Measurements from ENCODE around the gene PRSS48. TPM values are rescaled to one million over a fixed set of nuclear protein-coding genes. Genes with fewer than 3 reads are reported as not detected.

The PRSS48 gene
- total and polyA plus RNA-seq, 10 donors, result not detected

- H3K9me3 ChIP-seq, result no peaks in the 10 kb centered on the region
- DNase-seq, result no peak
- H3K4me1 ChIP-seq, result no peaks in the 10 kb centered on the region
- intact Hi-C loops (cut with DNase I; ENCODE audit: low total_unique reads), result no loop called here
- TF ChIP-seq POLR2A (IDR thresholded peaks at IDR 0.05) (no peak), CTCF (IDR thresholded peaks at IDR 0.05 in 8 of 11, conservative IDR thresholded peaks at IDR 0.05 in 3 of 11) (no peak), POLR2AphosphoS5 (IDR thresholded peaks at IDR 0.05) (no peak)
- no peak overlapping the region for H3K4me3 ChIP-seq
- 90 to 97% (median 93%) methylated on average over 5 of the region's 5 CpGs for WGBS, 5 donors
- no peaks in the 10 kb centered on the region for H3K36me3 ChIP-seq
- H3K27me3 ChIP-seq (replicated peaks in 1 of 7), result no peaks in the 10 kb centered on the region
- no peak overlapping the region for H3K27ac ChIP-seq
These were observed 18.0 kb downstream of the PRSS48 start for GRCh38 chr4:151294833-151295496.

DNA sequence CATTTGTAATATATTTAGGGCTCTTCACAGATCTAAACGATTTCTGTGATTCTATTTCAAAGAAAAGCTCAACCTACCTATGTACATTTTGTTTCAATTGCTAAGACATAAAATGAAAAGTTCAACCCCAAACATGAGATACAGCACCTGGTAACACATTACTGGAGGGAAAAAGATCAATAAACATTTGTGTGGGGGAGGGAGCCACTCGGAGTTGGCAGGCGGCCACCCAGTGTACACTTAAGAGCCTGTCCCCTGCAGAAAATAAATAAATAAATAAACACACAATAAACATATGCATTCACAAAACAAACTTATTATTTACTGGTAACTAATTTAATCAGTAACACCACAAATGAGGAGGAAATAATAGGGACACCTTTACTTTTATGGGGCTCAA, 19.3 kb downstream of the PRSS48 start:
- TF ChIP-seq POLR2AphosphoS5 (IDR thresholded peaks at IDR 0.05), result no peak
- TF ChIP-seq CTCF (IDR thresholded peaks at IDR 0.05 in 8 of 11, conservative IDR thresholded peaks at IDR 0.05 in 3 of 11), result no peak
- no peak for TF ChIP-seq POLR2A (IDR thresholded peaks at IDR 0.05)
- intact Hi-C loops (cut with DNase I; ENCODE audit: low total_unique reads), result no loop called here
- Histone ChIP-seq H3K4me3 (no peak overlapping the region), H3K27me3 (replicated peaks in 1 of 7) (no peaks in the 10 kb centered on the region), H3K4me1 (no peaks in the 10 kb centered on the region), H3K27ac (no peak overlapping the region), H3K36me3 (no peaks in the 10 kb centered on the region), H3K9me3 (no peaks in the 10 kb centered on the region)
- 66 to 82% (median 74%) methylated on average over 3 of the region's 3 CpGs for WGBS, 5 donors
- DNase-seq, result no peak

DNA sequence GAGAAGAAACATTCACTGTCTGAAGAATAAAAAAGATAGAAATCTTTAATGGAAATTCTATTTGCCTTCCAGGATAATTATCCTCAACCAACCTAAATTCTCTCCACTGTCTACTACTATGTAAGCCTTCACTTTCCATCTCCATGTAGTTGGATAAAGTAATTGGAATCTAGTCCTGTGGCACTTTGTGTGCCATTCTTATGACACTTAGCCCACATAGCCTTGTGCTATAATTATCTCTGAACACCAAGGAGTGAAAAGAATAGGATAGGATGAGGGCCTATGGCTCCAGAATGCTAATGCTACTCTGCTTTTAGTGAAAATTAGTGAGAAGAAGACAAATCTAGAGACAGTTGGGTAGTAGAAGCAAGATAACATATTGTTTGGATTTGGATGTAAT, 20.2 kb downstream of the PRSS48 start:
- Histone ChIP-seq H3K36me3 (no peaks in the 10 kb centered on the region), H3K9me3 (no peaks in the 10 kb centered on the region), H3K27ac (no peak overlapping the region), H3K27me3 (replicated peaks in 1 of 7) (no peaks in the 10 kb centered on the region), H3K4me3 (no peak overlapping the region), H3K4me1 (no peaks in the 10 kb centered on the region)
- DNase-seq, result no peak
- TF ChIP-seq POLR2AphosphoS5 (IDR thresholded peaks at IDR 0.05), result no peak
- TF ChIP-seq POLR2A (IDR thresholded peaks at IDR 0.05), result no peak
- no peak for TF ChIP-seq CTCF (IDR thresholded peaks at IDR 0.05 in 8 of 11, conservative IDR thresholded peaks at IDR 0.05 in 3 of 11)
- intact Hi-C loops (cut with DNase I; ENCODE audit: low total_unique reads), result no loop called here

DNA sequence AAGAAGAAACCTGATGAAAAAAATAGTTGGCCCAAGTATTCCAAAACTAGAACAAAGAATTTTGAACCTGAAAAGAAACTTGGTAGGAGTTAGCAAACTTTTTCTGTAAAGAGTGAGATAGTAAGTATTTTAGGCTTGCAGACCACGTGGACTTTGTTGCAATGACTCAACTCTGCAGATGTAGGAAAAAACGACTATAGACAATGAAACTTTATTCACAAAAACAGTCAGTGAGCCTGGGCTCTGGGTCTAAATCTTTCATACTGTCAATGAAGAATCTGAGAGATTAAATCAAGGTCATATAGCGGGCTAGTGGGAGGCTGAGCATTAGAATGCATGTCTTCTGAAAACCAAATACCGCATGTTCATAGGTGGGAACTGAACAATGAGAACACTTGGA, 25.5 kb downstream of the PRSS48 start:
- DNase-seq, result no peak
- no peak overlapping the region for H3K4me3 ChIP-seq
- TF ChIP-seq POLR2AphosphoS5 (IDR thresholded peaks at IDR 0.05) (no peak), CTCF (IDR thresholded peaks at IDR 0.05 in 8 of 11, conservative IDR thresholded peaks at IDR 0.05 in 3 of 11) (no peak), POLR2A (IDR thresholded peaks at IDR 0.05) (no peak)
- no peaks in the 10 kb centered on the region for H3K9me3 ChIP-seq
- 81 to 86% (median 82%) methylated on average over 4 of the region's 4 CpGs for WGBS, 5 donors
- H3K27ac ChIP-seq, result no peak overlapping the region
- H3K36me3 ChIP-seq, result no peaks in the 10 kb centered on the region
- intact Hi-C loops (cut with DNase I; ENCODE audit: low total_unique reads), result no loop called here
- H3K27me3 ChIP-seq (replicated peaks in 1 of 7), result no peaks in the 10 kb centered on the region
- H3K4me1 ChIP-seq, result no peaks in the 10 kb centered on the region

Data from spleen (tissue), 11 donors.